ENCODE measurements around the gene IL4R. TPM values are rescaled to one million over a fixed set of nuclear protein-coding genes. Genes with fewer than 3 reads are reported as not detected.

Gene IL4R
- total and polyA plus RNA-seq, 2 experiments from 2014 or later: 6.4 to 17.6 TPM

DNA sequence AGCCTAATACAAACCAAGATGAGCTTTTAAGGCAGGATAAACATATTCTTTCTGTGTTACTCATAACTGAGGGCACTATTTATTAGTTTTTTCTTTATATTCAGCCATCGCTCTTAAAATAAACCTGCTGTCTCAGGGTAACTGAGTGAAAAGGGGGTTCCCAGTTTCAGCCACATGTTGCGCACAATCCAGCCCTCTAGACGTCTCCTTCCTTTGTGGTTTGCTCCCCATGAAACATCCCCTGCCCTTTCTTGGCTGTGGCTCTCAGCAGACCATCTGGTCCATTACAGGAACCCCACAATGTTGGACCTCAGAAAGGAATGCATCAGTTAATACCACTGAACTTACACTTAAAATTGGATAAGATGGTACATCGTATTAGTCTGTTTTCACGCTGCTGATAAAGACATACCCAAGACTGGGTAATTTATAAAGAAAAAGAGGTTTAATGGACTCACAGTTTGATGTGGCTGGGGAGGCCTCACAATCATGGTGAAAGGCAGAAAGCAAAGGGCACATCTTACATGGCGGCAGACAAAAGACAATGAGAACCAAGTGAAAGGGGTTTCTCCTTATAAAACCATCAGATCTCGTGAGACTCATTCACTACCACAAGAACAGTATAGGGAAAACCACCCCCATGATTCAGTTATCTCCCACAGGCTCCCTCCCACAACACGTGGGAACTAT lies 75.6 kb downstream of the IL4R start:
- Histone ChIP-seq H3K4me1 (ENCODE audit: insufficient read depth) (no peaks in the 10 kb centered on the region), H4K20me1 (replicated peaks; ENCODE audit: insufficient read depth) (no peaks in the 10 kb centered on the region), H3K79me2 (replicated peaks; ENCODE audit: insufficient read depth) (no peaks in the 10 kb centered on the region), H3K27ac (ENCODE audit: low read depth) (no peak overlapping the region), H3K4me3 (no peak overlapping the region), H3K9me2 (ENCODE audit: insufficient read depth) (no peaks in the 10 kb centered on the region), H3K27me3 (ENCODE audit: insufficient read depth) (no peaks in the 10 kb centered on the region), H3F3A (replicated peaks; ENCODE audit: low read depth) (no peaks in the 10 kb centered on the region), H3K36me3 (ENCODE audit: insufficient read depth) (no peaks in the 10 kb centered on the region), H2AFZ (no peak overlapping the region), H3K4me2 (no peak overlapping the region)
- ATAC-seq (no peak), DNase-seq (ENCODE audit: low spot score) (no peak)
- TF ChIP-seq, protein P1, sequence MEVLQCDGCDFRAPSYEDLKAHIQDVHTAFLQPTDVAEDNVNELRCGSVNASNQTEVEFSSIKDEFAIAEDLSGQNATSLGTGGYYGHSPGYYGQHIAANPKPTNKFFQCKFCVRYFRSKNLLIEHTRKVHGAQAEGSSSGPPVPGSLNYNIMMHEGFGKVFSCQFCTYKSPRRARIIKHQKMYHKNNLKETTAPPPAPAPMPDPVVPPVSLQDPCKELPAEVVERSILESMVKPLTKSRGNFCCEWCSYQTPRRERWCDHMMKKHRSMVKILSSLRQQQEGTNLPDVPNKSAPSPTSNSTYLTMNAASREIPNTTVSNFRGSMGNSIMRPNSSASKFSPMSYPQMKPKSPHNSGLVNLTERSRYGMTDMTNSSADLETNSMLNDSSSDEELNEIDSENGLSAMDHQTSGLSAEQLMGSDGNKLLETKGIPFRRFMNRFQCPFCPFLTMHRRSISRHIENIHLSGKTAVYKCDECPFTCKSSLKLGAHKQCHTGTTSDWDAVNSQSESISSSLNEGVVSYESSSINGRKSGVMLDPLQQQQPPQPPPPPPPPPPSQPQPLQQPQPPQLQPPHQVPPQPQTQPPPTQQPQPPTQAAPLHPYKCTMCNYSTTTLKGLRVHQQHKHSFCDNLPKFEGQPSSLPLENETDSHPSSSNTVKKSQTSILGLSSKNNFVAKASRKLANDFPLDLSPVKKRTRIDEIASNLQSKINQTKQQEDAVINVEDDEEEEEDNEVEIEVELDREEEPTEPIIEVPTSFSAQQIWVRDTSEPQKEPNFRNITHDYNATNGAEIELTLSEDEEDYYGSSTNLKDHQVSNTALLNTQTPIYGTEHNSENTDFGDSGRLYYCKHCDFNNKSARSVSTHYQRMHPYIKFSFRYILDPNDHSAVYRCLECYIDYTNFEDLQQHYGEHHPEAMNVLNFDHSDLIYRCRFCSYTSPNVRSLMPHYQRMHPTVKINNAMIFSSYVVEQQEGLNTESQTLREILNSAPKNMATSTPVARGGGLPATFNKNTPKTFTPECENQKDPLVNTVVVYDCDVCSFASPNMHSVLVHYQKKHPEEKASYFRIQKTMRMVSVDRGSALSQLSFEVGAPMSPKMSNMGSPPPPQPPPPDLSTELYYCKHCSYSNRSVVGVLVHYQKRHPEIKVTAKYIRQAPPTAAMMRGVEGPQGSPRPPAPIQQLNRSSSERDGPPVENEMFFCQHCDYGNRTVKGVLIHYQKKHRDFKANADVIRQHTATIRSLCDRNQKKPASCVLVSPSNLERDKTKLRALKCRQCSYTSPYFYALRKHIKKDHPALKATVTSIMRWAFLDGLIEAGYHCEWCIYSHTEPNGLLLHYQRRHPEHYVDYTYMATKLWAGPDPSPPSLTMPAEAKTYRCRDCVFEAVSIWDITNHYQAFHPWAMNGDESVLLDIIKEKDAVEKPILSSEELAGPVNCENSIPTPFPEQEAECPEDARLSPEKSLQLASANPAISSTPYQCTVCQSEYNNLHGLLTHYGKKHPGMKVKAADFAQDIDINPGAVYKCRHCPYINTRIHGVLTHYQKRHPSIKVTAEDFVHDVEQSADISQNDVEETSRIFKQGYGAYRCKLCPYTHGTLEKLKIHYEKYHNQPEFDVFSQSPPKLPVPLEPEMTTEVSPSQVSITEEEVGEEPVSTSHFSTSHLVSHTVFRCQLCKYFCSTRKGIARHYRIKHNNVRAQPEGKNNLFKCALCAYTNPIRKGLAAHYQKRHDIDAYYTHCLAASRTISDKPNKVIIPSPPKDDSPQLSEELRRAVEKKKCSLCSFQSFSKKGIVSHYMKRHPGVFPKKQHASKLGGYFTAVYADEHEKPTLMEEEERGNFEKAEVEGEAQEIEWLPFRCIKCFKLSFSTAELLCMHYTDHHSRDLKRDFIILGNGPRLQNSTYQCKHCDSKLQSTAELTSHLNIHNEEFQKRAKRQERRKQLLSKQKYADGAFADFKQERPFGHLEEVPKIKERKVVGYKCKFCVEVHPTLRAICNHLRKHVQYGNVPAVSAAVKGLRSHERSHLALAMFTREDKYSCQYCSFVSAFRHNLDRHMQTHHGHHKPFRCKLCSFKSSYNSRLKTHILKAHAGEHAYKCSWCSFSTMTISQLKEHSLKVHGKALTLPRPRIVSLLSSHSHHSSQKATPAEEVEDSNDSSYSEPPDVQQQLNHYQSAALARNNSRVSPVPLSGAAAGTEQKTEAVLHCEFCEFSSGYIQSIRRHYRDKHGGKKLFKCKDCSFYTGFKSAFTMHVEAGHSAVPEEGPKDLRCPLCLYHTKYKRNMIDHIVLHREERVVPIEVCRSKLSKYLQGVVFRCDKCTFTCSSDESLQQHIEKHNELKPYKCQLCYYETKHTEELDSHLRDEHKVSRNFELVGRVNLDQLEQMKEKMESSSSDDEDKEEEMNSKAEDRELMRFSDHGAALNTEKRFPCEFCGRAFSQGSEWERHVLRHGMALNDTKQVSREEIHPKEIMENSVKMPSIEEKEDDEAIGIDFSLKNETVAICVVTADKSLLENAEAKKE (CRISPR knock-in tag; IDR thresholded peaks at IDR 0.05): no peak
- no peak for TF ChIP-seq EZH2 (IDR thresholded peaks at IDR 0.05; ENCODE audit: low read depth, unreplicated experiment)
- no peak for TF ChIP-seq NANOG (IDR thresholded peaks at IDR 0.05; ENCODE audit: borderline replicate concordance)
- TF ChIP-seq, protein P2, sequence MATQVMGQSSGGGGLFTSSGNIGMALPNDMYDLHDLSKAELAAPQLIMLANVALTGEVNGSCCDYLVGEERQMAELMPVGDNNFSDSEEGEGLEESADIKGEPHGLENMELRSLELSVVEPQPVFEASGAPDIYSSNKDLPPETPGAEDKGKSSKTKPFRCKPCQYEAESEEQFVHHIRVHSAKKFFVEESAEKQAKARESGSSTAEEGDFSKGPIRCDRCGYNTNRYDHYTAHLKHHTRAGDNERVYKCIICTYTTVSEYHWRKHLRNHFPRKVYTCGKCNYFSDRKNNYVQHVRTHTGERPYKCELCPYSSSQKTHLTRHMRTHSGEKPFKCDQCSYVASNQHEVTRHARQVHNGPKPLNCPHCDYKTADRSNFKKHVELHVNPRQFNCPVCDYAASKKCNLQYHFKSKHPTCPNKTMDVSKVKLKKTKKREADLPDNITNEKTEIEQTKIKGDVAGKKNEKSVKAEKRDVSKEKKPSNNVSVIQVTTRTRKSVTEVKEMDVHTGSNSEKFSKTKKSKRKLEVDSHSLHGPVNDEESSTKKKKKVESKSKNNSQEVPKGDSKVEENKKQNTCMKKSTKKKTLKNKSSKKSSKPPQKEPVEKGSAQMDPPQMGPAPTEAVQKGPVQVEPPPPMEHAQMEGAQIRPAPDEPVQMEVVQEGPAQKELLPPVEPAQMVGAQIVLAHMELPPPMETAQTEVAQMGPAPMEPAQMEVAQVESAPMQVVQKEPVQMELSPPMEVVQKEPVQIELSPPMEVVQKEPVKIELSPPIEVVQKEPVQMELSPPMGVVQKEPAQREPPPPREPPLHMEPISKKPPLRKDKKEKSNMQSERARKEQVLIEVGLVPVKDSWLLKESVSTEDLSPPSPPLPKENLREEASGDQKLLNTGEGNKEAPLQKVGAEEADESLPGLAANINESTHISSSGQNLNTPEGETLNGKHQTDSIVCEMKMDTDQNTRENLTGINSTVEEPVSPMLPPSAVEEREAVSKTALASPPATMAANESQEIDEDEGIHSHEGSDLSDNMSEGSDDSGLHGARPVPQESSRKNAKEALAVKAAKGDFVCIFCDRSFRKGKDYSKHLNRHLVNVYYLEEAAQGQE (IDR thresholded peaks at IDR 0.05; ENCODE audit: unreplicated experiment): no peak
- TF ChIP-seq POLR2AphosphoS5 (IDR thresholded peaks at IDR 0.05; ENCODE audit: low read depth): no peak
- TF ChIP-seq, protein P3, sequence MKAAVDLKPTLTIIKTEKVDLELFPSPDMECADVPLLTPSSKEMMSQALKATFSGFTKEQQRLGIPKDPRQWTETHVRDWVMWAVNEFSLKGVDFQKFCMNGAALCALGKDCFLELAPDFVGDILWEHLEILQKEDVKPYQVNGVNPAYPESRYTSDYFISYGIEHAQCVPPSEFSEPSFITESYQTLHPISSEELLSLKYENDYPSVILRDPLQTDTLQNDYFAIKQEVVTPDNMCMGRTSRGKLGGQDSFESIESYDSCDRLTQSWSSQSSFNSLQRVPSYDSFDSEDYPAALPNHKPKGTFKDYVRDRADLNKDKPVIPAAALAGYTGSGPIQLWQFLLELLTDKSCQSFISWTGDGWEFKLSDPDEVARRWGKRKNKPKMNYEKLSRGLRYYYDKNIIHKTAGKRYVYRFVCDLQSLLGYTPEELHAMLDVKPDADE (IDR thresholded peaks at IDR 0.05): no peak
- TF ChIP-seq CREB1 (CRISPR knock-in tag; IDR thresholded peaks at IDR 0.05; ENCODE audit: low read depth): no peak
- TF ChIP-seq EZH2phosphoT487 (IDR thresholded peaks at IDR 0.05; ENCODE audit: unreplicated experiment): no peak
- Mint-ChIP-seq H3K9me3 (peaks cover 2% of the 10 kb centered on the region; the same call in 2 of the 3 replicates), H3K27ac (no peak overlapping the region), H3K27me3 (ENCODE audit: insufficient read depth, low read depth, poor library complexity) (no peaks in the 10 kb centered on the region), H3K36me3 (ENCODE audit: low read depth) (no peaks in the 10 kb centered on the region; the same call in 2 of the 3 replicates), H3K4me3 (no peak overlapping the region), H3K4me1 (no peaks in the 10 kb centered on the region)

All from GM23338 (cell line).